ENCODE data around the gene PNPLA5.
"Not testable (repeated sequence)": the region's sequence is repeated elsewhere in the genome, so short reads cannot be mapped to it uniquely, and the experiment has no call there.

The PNPLA5 gene

GRCh38 chr22:43878831-43879550 lies 12.8 kb downstream of the PNPLA5 start:
- Histone ChIP-seq H3K9me3 (ENCODE audit: control insufficient read depth, low read length) (peaks cover 5% of the 10 kb centered on the region), H3K36me3 (ENCODE audit: control insufficient read depth, insufficient read depth, low read length, severe bottlenecking) (no peaks in the 10 kb centered on the region), H3K4me3 (ENCODE audit: low read length) (no peak overlapping the region), H3K27me3 (replicated peaks; ENCODE audit: control insufficient read depth, insufficient read depth, low read length) (peaks cover 51% of the 10 kb centered on the region), H3K9ac (ENCODE audit: low read length) (no peak overlapping the region), H3K4me1 (ENCODE audit: control insufficient read depth, insufficient read depth, low read length) (no peaks in the 10 kb centered on the region)
- no peak for DNase-seq (ENCODE audit: low read depth)

GRCh38 chr22:43878079-43878795 lies 13.6 kb downstream of the PNPLA5 start:
- DNase-seq (ENCODE audit: low read depth): no peak
- H3K36me3 ChIP-seq (ENCODE audit: control insufficient read depth, insufficient read depth, low read length, severe bottlenecking): no peaks in the 10 kb centered on the region
- peaks cover 55% of the 10 kb centered on the region for H3K27me3 ChIP-seq (replicated peaks; ENCODE audit: control insufficient read depth, insufficient read depth, low read length)
- no peak overlapping the region for H3K4me3 ChIP-seq (ENCODE audit: low read length)
- H3K4me1 ChIP-seq (ENCODE audit: control insufficient read depth, insufficient read depth, low read length): no peaks in the 10 kb centered on the region
- peaks cover 5% of the 10 kb centered on the region for H3K9me3 ChIP-seq (ENCODE audit: control insufficient read depth, low read length)
- H3K9ac ChIP-seq (ENCODE audit: low read length): no peak overlapping the region

GRCh38 chr22:43876866-43877509 lies 14.8 kb downstream of the PNPLA5 start:
- Histone ChIP-seq H3K4me1 (ENCODE audit: control insufficient read depth, insufficient read depth, low read length) (no peaks in the 10 kb centered on the region), H3K27me3 (replicated peaks; ENCODE audit: control insufficient read depth, insufficient read depth, low read length) (peaks cover 59% of the 10 kb centered on the region), H3K4me3 (ENCODE audit: low read length) (no peak overlapping the region), H3K9me3 (ENCODE audit: control insufficient read depth, low read length) (peaks cover 4% of the 10 kb centered on the region), H3K36me3 (ENCODE audit: control insufficient read depth, insufficient read depth, low read length, severe bottlenecking) (no peaks in the 10 kb centered on the region), H3K9ac (ENCODE audit: low read length) (no peak overlapping the region)
- no peak for DNase-seq (ENCODE audit: low read depth)

GRCh38 chr22:43869799-43870198 lies 22.0 kb downstream of the PNPLA5 start:
- no peaks in the 10 kb centered on the region for H3K36me3 ChIP-seq (ENCODE audit: control insufficient read depth, insufficient read depth, low read length, severe bottlenecking)
- H3K27me3 ChIP-seq (replicated peaks; ENCODE audit: control insufficient read depth, insufficient read depth, low read length): peaks cover 24% of the 10 kb centered on the region
- H3K9ac ChIP-seq (ENCODE audit: low read length): no peak overlapping the region
- DNase-seq (ENCODE audit: low read depth): no peak
- no peaks in the 10 kb centered on the region for H3K4me1 ChIP-seq (ENCODE audit: control insufficient read depth, insufficient read depth, low read length)
- no peak overlapping the region for H3K4me3 ChIP-seq (ENCODE audit: low read length)
- H3K9me3 ChIP-seq (ENCODE audit: control insufficient read depth, low read length): peaks cover 12% of the 10 kb centered on the region

- not testable (repeated sequence) for H3K9ac ChIP-seq (ENCODE audit: low read length); H3K4me3 ChIP-seq (ENCODE audit: low read length); H3K36me3 ChIP-seq (ENCODE audit: control insufficient read depth, insufficient read depth, low read length, severe bottlenecking); H3K4me1 ChIP-seq (ENCODE audit: control insufficient read depth, insufficient read depth, low read length); DNase-seq (ENCODE audit: low read depth)
- peaks cover 25% of the 10 kb centered on the region for H3K27me3 ChIP-seq (replicated peaks; ENCODE audit: control insufficient read depth, insufficient read depth, low read length)
- peaks cover 12% of the 10 kb centered on the region for H3K9me3 ChIP-seq (ENCODE audit: control insufficient read depth, low read length)
These were observed 22.8 kb downstream of the PNPLA5 start for GRCh38 chr22:43869001-43869400.

- Histone ChIP-seq H3K4me1 (ENCODE audit: control insufficient read depth, insufficient read depth, low read length) (no peaks in the 10 kb centered on the region), H3K4me3 (ENCODE audit: low read length) (no peak overlapping the region), H3K9me3 (ENCODE audit: control insufficient read depth, low read length) (peaks cover 12% of the 10 kb centered on the region), H3K9ac (ENCODE audit: low read length) (no peak overlapping the region), H3K36me3 (ENCODE audit: control insufficient read depth, insufficient read depth, low read length, severe bottlenecking) (no peaks in the 10 kb centered on the region), H3K27me3 (replicated peaks; ENCODE audit: control insufficient read depth, insufficient read depth, low read length) (peaks cover 25% of the 10 kb centered on the region)
- peak; percentile 84 for DNase-seq (ENCODE audit: low read depth)
These were observed 23.8 kb downstream of the PNPLA5 start for GRCh38 chr22:43867839-43868635.

- Histone ChIP-seq H3K36me3 (ENCODE audit: control insufficient read depth, insufficient read depth, low read length, severe bottlenecking) (no peaks in the 10 kb centered on the region), H3K4me1 (ENCODE audit: control insufficient read depth, insufficient read depth, low read length) (no peaks in the 10 kb centered on the region), H3K4me3 (ENCODE audit: low read length) (peak overlapping the region; percentile 31), H3K27me3 (replicated peaks; ENCODE audit: control insufficient read depth, insufficient read depth, low read length) (peaks cover 56% of the 10 kb centered on the region), H3K9me3 (ENCODE audit: control insufficient read depth, low read length) (no peaks in the 10 kb centered on the region), H3K9ac (ENCODE audit: low read length) (no peak overlapping the region)
- no peak for DNase-seq (ENCODE audit: low read depth)
These were observed 29.0 kb downstream of the PNPLA5 start for GRCh38 chr22:43862882-43863202.

- peaks cover 4% of the 10 kb centered on the region for H3K9me3 ChIP-seq (ENCODE audit: control insufficient read depth, low read length)
- H3K9ac ChIP-seq (ENCODE audit: low read length): no peak within 1 kb of the TSS
- DNase-seq (ENCODE audit: low read depth): peak; percentile 9
- no peaks in the 10 kb centered on the region for H3K36me3 ChIP-seq (ENCODE audit: control insufficient read depth, insufficient read depth, low read length, severe bottlenecking)
- H3K4me1 ChIP-seq (ENCODE audit: control insufficient read depth, insufficient read depth, low read length): no peaks in the 10 kb centered on the region
- peak within 1 kb of the TSS; percentile 50 for H3K4me3 ChIP-seq (ENCODE audit: low read length)
- H3K27me3 ChIP-seq (replicated peaks; ENCODE audit: control insufficient read depth, insufficient read depth, low read length): peaks cover 56% of the 10 kb centered on the region
These were observed 29.5 kb downstream of the PNPLA5 start, which contains the start of gene SULT4A1 for GRCh38 chr22:43862074-43862881. Gene SULT4A1 (minus strand): TSS chr22:43862513. CDS start chr22:43862382, 131 bp downstream.

- Histone ChIP-seq H3K27me3 (replicated peaks; ENCODE audit: control insufficient read depth, insufficient read depth, low read length) (peaks cover 56% of the 10 kb centered on the region), H3K4me3 (ENCODE audit: low read length) (peak overlapping the region; percentile 32)
- DNase-seq (ENCODE audit: low read depth): no peak
These were observed 30.3 kb downstream of the PNPLA5 start for GRCh38 chr22:43861529-43861928.

GRCh38 chr22:43860831-43861230 lies 31.0 kb downstream of the PNPLA5 start:
- Histone ChIP-seq H3K4me1 (ENCODE audit: control insufficient read depth, insufficient read depth, low read length) (no peaks in the 10 kb centered on the region), H3K27me3 (replicated peaks; ENCODE audit: control insufficient read depth, insufficient read depth, low read length) (peaks cover 61% of the 10 kb centered on the region), H3K4me3 (ENCODE audit: low read length) (no peak overlapping the region), H3K9ac (ENCODE audit: low read length) (no peak overlapping the region), H3K9me3 (ENCODE audit: control insufficient read depth, low read length) (peaks cover 16% of the 10 kb centered on the region), H3K36me3 (ENCODE audit: control insufficient read depth, insufficient read depth, low read length, severe bottlenecking) (no peaks in the 10 kb centered on the region)
- no peak for DNase-seq (ENCODE audit: low read depth)

More at GRCh38 chr22:43861529-43861928, 30.3 kb downstream of the PNPLA5 start:
- Histone ChIP-seq H3K9me3 (ENCODE audit: control insufficient read depth, low read length) (peaks cover 11% of the 10 kb centered on the region), H3K36me3 (ENCODE audit: control insufficient read depth, insufficient read depth, low read length, severe bottlenecking) (no peaks in the 10 kb centered on the region), H3K9ac (ENCODE audit: low read length) (no peak overlapping the region), H3K4me1 (ENCODE audit: control insufficient read depth, insufficient read depth, low read length) (no peaks in the 10 kb centered on the region)

All from adipocyte (in vitro differentiated cells).